OCI-LY1 (cell line): Measurements from ENCODE around the gene FOXJ3.

Experiments
- H2AFZ ChIP-seq: fragments of 200-600 bp; sonication (generic), shearing (Covaris generic); 2 replicates; pipeline ENCODE4 v1.6.0; 2014; ENCODE audit warnings: antibody characterized with exemption, mild to moderate bottlenecking, low read length
- H3F3A ChIP-seq: fragments of 200-600 bp; sonication (generic), shearing (Covaris generic); 2 replicates; pipeline ENCODE4 v1.6.0; 2014; ENCODE audit warnings: mild to moderate bottlenecking, antibody characterized with exemption, low read length, moderate library complexity; ENCODE audit not compliant: insufficient read depth
- H3K27ac ChIP-seq: fragments of 200-600 bp; sonication (generic); 2 replicates; pipeline ENCODE4 v1.5.1; 2014; ENCODE audit warnings: low read length, mixed run types, mild to moderate bottlenecking, low read depth; ENCODE audit not compliant: poor library complexity, severe bottlenecking
- H3K27me3 ChIP-seq: fragments of 200-600 bp; sonication (generic); 2 replicates; pipeline ENCODE4 v1.6.0; 2014; ENCODE audit warnings: antibody characterized with exemption, mild to moderate bottlenecking, low read length, moderate library complexity; ENCODE audit not compliant: insufficient read depth
- H3K36me3 ChIP-seq: fragments of 200-600 bp; sonication (generic); 2 replicates; pipeline ENCODE4 v1.6.1; 2014; ENCODE audit warnings: mild to moderate bottlenecking, antibody characterized with exemption, low read length, moderate library complexity, mixed read lengths; ENCODE audit not compliant: insufficient read depth
- H3K4me1 ChIP-seq: fragments of 200-600 bp; sonication (generic); 2 replicates; pipeline ENCODE4 v1.5.1; 2014; ENCODE audit warnings: mild to moderate bottlenecking, low read length, moderate library complexity; ENCODE audit not compliant: insufficient read depth, severe bottlenecking
- H3K4me2 ChIP-seq: fragments of 200-600 bp; sonication (generic), shearing (Covaris generic); 2 replicates; pipeline ENCODE4 v1.6.1; 2014; ENCODE audit warnings: low read length
- H3K4me3 ChIP-seq: fragments of 200-600 bp; sonication (generic); 2 replicates; pipeline ENCODE4 v1.5.1; 2014; ENCODE audit warnings: low read length, low read depth, mild to moderate bottlenecking, mixed read lengths; ENCODE audit not compliant: poor library complexity, severe bottlenecking
- H3K79me2 ChIP-seq: fragments of 200-600 bp; shearing (Covaris generic); 2 replicates; pipeline ENCODE4 v1.6.1; 2016; ENCODE audit warnings: mixed run types, low read length, mixed read lengths; ENCODE audit not compliant: insufficient read depth
- H3K9ac ChIP-seq: fragments of 200-600 bp; sonication (generic), shearing (Covaris generic); 2 replicates; pipeline ENCODE4 v1.6.1; 2014; ENCODE audit warnings: mild to moderate bottlenecking, low read length, mixed read lengths
- H3K9me2 ChIP-seq: fragments of 200-600 bp; sonication (generic), shearing (Covaris generic); 2 replicates; pipeline ENCODE4 v1.6.1; 2014; ENCODE audit warnings: low read depth, mild to moderate bottlenecking, low read length, mixed read lengths
- H3K9me3 ChIP-seq: fragments of 200-600 bp; shearing (Covaris generic); 2 replicates; pipeline ENCODE4 v1.6.1; 2014; ENCODE audit warnings: low read length, mixed read lengths
- H4K20me1 ChIP-seq: fragments of 200-600 bp; sonication (generic), shearing (Covaris generic); 2 replicates; pipeline ENCODE4 v1.6.0; 2016; ENCODE audit warnings: mild to moderate bottlenecking, low read length; ENCODE audit not compliant: insufficient read depth
- EZH2 ChIP-seq: fragments of 200-600 bp; sonication (generic), shearing (Covaris generic); IDR thresholded peaks from 2 replicates; pipeline ENCODE4 v1.8.0; 2017; ENCODE audit warnings: borderline replicate concordance, mixed run types, mild to moderate bottlenecking, antibody characterized with exemption, low read length, moderate library complexity, mixed read lengths
- TF ChIP-seq, protein P1 (sequence below): fragments of 200-600 bp; sonication (generic), shearing (Covaris generic); IDR thresholded peaks from 2 replicates; pipeline ENCODE4 v1.5.1; 2017; ENCODE audit warnings: mild to moderate bottlenecking, antibody characterized with exemption, low read length, moderate library complexity, mixed read lengths

FOXJ3 gene

DNA sequence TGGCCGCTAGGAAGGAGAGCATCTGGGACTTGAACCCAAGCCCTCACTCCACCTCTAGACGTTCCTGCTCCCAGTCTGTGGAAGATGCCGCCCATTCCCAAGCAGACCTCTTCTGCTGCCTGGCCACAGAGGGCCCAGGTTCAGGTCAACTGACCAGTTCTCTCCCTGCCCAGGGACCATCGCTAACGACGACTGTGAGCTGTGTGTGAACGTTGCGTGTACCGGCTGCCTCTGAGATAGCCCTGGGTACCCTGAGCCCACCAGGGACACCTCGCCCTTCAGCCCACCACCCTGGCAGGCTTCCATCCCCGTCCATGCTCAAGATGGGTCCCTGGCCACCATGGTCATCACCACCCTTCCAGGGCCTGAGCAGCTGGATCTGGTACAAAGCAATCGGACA, 179.7 kb downstream of the FOXJ3 start:
- no peak overlapping the region for H3K9ac ChIP-seq
- no peaks in the 10 kb centered on the region for H3K36me3 ChIP-seq
- no peaks in the 10 kb centered on the region for H3K27me3 ChIP-seq
- no peak overlapping the region for H3K27ac ChIP-seq
- H3K4me3 ChIP-seq = no peak overlapping the region
- no peaks in the 10 kb centered on the region for H3F3A ChIP-seq
- H3K9me2 ChIP-seq = no peaks in the 10 kb centered on the region
- no peak overlapping the region for H3K4me2 ChIP-seq
- H4K20me1 ChIP-seq = no peaks in the 10 kb centered on the region
- no peak overlapping the region for H2AFZ ChIP-seq
- no peaks in the 10 kb centered on the region for H3K9me3 ChIP-seq
- H3K4me1 ChIP-seq = no peaks in the 10 kb centered on the region
- TF ChIP-seq, protein P1, sequence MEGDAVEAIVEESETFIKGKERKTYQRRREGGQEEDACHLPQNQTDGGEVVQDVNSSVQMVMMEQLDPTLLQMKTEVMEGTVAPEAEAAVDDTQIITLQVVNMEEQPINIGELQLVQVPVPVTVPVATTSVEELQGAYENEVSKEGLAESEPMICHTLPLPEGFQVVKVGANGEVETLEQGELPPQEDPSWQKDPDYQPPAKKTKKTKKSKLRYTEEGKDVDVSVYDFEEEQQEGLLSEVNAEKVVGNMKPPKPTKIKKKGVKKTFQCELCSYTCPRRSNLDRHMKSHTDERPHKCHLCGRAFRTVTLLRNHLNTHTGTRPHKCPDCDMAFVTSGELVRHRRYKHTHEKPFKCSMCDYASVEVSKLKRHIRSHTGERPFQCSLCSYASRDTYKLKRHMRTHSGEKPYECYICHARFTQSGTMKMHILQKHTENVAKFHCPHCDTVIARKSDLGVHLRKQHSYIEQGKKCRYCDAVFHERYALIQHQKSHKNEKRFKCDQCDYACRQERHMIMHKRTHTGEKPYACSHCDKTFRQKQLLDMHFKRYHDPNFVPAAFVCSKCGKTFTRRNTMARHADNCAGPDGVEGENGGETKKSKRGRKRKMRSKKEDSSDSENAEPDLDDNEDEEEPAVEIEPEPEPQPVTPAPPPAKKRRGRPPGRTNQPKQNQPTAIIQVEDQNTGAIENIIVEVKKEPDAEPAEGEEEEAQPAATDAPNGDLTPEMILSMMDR = no peak
- no peak for TF ChIP-seq EZH2
- H3K79me2 ChIP-seq = no peaks in the 10 kb centered on the region

DNA sequence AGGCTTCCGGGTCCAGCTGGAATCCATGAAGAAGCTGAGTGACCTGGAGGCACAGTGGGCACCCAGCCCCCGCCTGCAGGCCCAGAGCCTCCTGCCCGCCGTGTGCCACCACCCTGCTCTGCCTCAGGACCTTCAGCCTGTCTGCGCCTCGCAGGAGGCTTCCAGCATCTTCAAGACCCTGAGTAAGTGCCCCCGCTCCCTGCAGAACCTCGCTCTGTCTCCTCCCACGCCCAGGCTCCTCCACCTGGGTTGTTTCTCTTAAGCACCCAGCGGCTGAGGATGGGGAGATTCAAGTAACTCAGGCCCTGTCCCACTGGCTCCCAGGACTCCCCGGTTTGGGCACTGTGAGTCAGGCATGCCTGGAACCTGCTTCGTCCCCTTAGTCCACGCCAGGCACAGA, 180.3 kb downstream of the FOXJ3 start:
- no peak for TF ChIP-seq EZH2
- TF ChIP-seq, protein P1 = no peak
- Histone ChIP-seq H3K9me2 (no peaks in the 10 kb centered on the region), H2AFZ (no peak overlapping the region), H3K4me1 (no peaks in the 10 kb centered on the region), H3K4me3 (no peak overlapping the region), H3K27me3 (no peaks in the 10 kb centered on the region), H3K4me2 (no peak overlapping the region), H3K36me3 (no peaks in the 10 kb centered on the region), H3K9ac (no peak overlapping the region), H3F3A (no peaks in the 10 kb centered on the region), H3K79me2 (no peaks in the 10 kb centered on the region), H4K20me1 (no peaks in the 10 kb centered on the region), H3K27ac (no peak overlapping the region), H3K9me3 (no peaks in the 10 kb centered on the region)

DNA sequence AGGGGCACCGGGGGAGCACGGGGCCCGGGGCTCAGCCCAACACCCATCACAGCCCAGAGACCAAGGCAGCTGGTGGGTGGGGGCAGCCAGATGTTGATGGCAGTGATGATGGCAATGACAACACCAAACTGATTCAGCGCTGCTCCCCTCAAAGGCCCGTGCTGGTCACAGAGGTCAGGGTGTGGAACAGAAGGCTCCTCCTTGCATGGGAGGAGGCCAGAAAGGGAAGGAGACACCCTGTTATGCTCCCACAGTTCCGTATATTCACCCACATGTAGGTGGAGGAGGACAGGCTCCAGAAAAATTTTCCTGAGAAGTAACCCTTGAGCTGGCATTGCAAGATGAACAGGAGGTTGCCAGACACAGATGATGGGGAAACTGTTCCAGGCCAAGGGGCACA, 181.4 kb downstream of the FOXJ3 start:
- TF ChIP-seq, protein P1 = no peak
- TF ChIP-seq EZH2 = no peak
- Histone ChIP-seq H3K4me2 (no peak overlapping the region), H2AFZ (no peak overlapping the region)

More for the DNA sequence above, 181.4 kb downstream of the FOXJ3 start:
- Histone ChIP-seq H3K9me3 (no peaks in the 10 kb centered on the region), H3K27ac (no peak overlapping the region), H4K20me1 (no peaks in the 10 kb centered on the region), H3K4me3 (no peak overlapping the region), H3F3A (no peaks in the 10 kb centered on the region), H3K27me3 (no peaks in the 10 kb centered on the region), H3K79me2 (no peaks in the 10 kb centered on the region), H3K36me3 (no peaks in the 10 kb centered on the region), H3K9ac (no peak overlapping the region), H3K9me2 (no peaks in the 10 kb centered on the region), H3K4me1 (no peaks in the 10 kb centered on the region)
